K562 (cell line): ENCODE data around the gene TRAF3IP1. TPM values are rescaled to one million over a fixed set of nuclear protein-coding genes. Genes with fewer than 3 reads are reported as not detected.

ENCODE experiments used
- ATAC-seq: fragments of 200-7000 bp; cut with Tn5 transposase; 3 replicates; pipeline ENCODE4 v1.9.1; 2020; ENCODE audit warnings: moderate library complexity
- BruUV-seq: library from RNA; stranded (reverse); fragments of 400-500 nt; replicated peaks from 2 replicates; lab custom pipeline; 2021; lab: Mats Ljungman, UMichigan
- CTCF ChIA-PET: fragments of 300-600 bp; formaldehyde crosslinking; extraction: SDS; loops from one replicate; lab custom pipeline; 2021; ENCODE audit warnings: low intra/inter-chr PET ratio; lab: Yijun Ruan, JAX
- POLR2A ChIA-PET: fragments of 300-600, 350-650 bp; sonication (Branson Sonifier 250); formaldehyde crosslinking; extraction: SDS; loops from one replicate; lab custom pipeline; 2021; ENCODE audit warnings: antibody characterized with exemption, inconsistent platforms; lab: Yijun Ruan, JAX
- DNase-seq, 4 experiments: peaks; one replicate each; pipeline versions ENCODE4 v3.0.0 to v3.0.0-alpha.2; 2011 to 2018; ENCODE audit warnings: low spot score in 3 of 4, mixed read lengths in 3 of 4; ENCODE audit errors: extremely low read depth in 1 of 4
- FAIRE-seq: peaks from 2 replicates; lab custom pipeline; 2011; peaks lifted over from hg19 to GRCh38; lab: Jason Lieb, UNC
- H2AFZ ChIP-seq: 2 replicates; pipeline ENCODE4 v1.6.0; 2011; ENCODE audit warnings: low read depth, low read length, control low read depth, inconsistent platforms
- H3K27ac ChIP-seq: fragments of 200-600 bp; 3 replicates; pipeline ENCODE4 v1.8.0; 2011; ENCODE audit warnings: low read depth, mild to moderate bottlenecking, control low read depth, inconsistent platforms, low read length, moderate library complexity, mixed read lengths; ENCODE audit errors: extremely low read depth
- H3K27me3 ChIP-seq, 2 experiments: fragments of 300-600 bp in 1 of 2; 2 replicates in 1 of 2; 3 replicates in 1 of 2; pipeline versions ENCODE4 v1.6.0 to v1.8.0; 2011; ENCODE audit warnings: inconsistent platforms in 2 of 2, low read length in 2 of 2, mild to moderate bottlenecking in 1 of 2, mixed read lengths in 1 of 2, moderate library complexity in 1 of 2; ENCODE audit not compliant: control insufficient read depth in 2 of 2, insufficient read depth in 2 of 2
- H3K36me3 ChIP-seq: fragments of 300-600 bp; 3 replicates; pipeline ENCODE4 v1.8.0; 2011; ENCODE audit warnings: mild to moderate bottlenecking, low read length, inconsistent platforms; ENCODE audit not compliant: control insufficient read depth, insufficient read depth
- H3K4me1 ChIP-seq, 2 experiments: fragments of 200-600 bp in 1 of 2; replicated peaks in 1 of 2; 2 replicates in 1 of 2; 3 replicates in 1 of 2; pipeline versions ENCODE4 v1.5.1 to v1.8.0; 2011; ENCODE audit warnings: inconsistent platforms in 2 of 2, low read length in 2 of 2, mild to moderate bottlenecking in 1 of 2, mixed read lengths in 1 of 2, moderate library complexity in 1 of 2; ENCODE audit not compliant: control insufficient read depth in 2 of 2, insufficient read depth in 2 of 2
- H3K4me2 ChIP-seq: 2 replicates; pipeline ENCODE4 v1.6.1; 2011; ENCODE audit warnings: low read length, control low read depth, inconsistent platforms, mixed read lengths; ENCODE audit not compliant: insufficient read depth
- H3K4me3 ChIP-seq: fragments of 200-600 bp; sonication (generic), shearing (Covaris generic); 2 replicates; pipeline ENCODE4 v1.5.1; 2016; ENCODE audit warnings: control low read depth, inconsistent platforms
- H3K79me2 ChIP-seq: fragments of 200-600 bp; 3 replicates; pipeline ENCODE4 v1.8.0; 2011; ENCODE audit warnings: low read length, inconsistent platforms; ENCODE audit not compliant: control insufficient read depth, insufficient read depth
- H3K9ac ChIP-seq, 2 experiments: 2 replicates each; pipeline versions ENCODE4 v1.6.0 to v1.6.1; 2011; ENCODE audit warnings: low read depth in 2 of 2, low read length in 2 of 2, control low read depth in 1 of 2, inconsistent platforms in 1 of 2, mild to moderate bottlenecking in 1 of 2, mixed read lengths in 1 of 2; ENCODE audit not compliant: insufficient read depth in 1 of 2
- H3K9me1 ChIP-seq: one replicate; pipeline ENCODE4 v1.6.0; 2011; ENCODE audit warnings: inconsistent platforms, mild to moderate bottlenecking, low read length, moderate library complexity; ENCODE audit not compliant: control insufficient read depth, insufficient read depth
- H3K9me3 ChIP-seq: replicated peaks from 2 replicates; pipeline ENCODE4 v1.5.1; 2011; ENCODE audit warnings: low read depth, low read length, inconsistent platforms; ENCODE audit not compliant: control insufficient read depth, insufficient read depth
- H4K20me1 ChIP-seq: replicated peaks from 2 replicates; pipeline ENCODE4 v1.6.1; 2011; ENCODE audit warnings: low read length, inconsistent platforms, mixed read lengths; ENCODE audit not compliant: control insufficient read depth, insufficient read depth
- CEBPG ChIP-seq, 3 experiments: fragments of 200-800 bp in 1 of 3; sonication (Bioruptor generic) in 1 of 3; sonication (generic) in 1 of 3; formaldehyde crosslinking in 1 of 3; IDR thresholded peaks in 2 of 3; conservative IDR thresholded peaks in 1 of 3; 2 replicates each; pipeline versions ENCODE4 v1.6.1 to v1.8.0; 2016 to 2022; ENCODE audit warnings: missing compliant biosample characterization in 2 of 3, missing genetic modification characterization in 2 of 3, mild to moderate bottlenecking in 1 of 3, missing genetic modification reagents in 1 of 3
- GTF2E2 ChIP-seq: fragments of 200-800 bp; sonication (Bioruptor generic); IDR thresholded peaks from 2 replicates; pipeline ENCODE4 v1.6.1; 2016; ENCODE audit warnings: missing genetic modification characterization, missing compliant biosample characterization
- POU5F1 ChIP-seq: fragments of 150-350 bp; IDR thresholded peaks from 2 replicates; pipeline ENCODE4 v1.6.1; 2014; ENCODE audit warnings: borderline replicate concordance, low read length, low read depth, mild to moderate bottlenecking; ENCODE audit not compliant: partially characterized antibody
- PURB ChIP-seq: sonication (generic); formaldehyde crosslinking; IDR thresholded peaks from 2 replicates; pipeline ENCODE4 v1.9.0; 2021; ENCODE audit warnings: low read depth, mild to moderate bottlenecking, missing genetic modification reagents
- ZC3H8 ChIP-seq: fragments of 450-650 bp; IDR thresholded peaks from 2 replicates; pipeline ENCODE4 v1.6.1; 2017
- ZNF668 ChIP-seq: fragments of 250-450 bp; sonication (Bioruptor Pico); IDR thresholded peaks from 2 replicates; pipeline ENCODE4 v1.8.0; 2022; ENCODE audit warnings: mild to moderate bottlenecking, inconsistent platforms
- WGBS: fragments of 100-300 bp; shearing (Covaris generic); methylation state at CpG from one replicate; pipeline ENCODE4 v1.1.6; 2016; ENCODE audit warnings: low coverage, mixed read lengths; ENCODE audit not compliant: insufficient coverage; ENCODE audit errors: missing lambda C conversion rate; 5-methylcytosine and 5-hydroxymethylcytosine counted together
- in situ Hi-C: fragments of 300-500 bp; cut with MboI; formaldehyde crosslinking; loops from 4 replicates; pipeline ENCODE4 v1.15.0; 2018; ENCODE audit warnings: inconsistent platforms, mixed read lengths
- intact Hi-C: fragments of 100-400 bp; cut with micrococcal nuclease; formaldehyde crosslinking; loops from 2 replicates; pipeline ENCODE4 v1.14.2; 2022
- polyA plus RNA-seq, 8 experiments: library from polyadenylated mRNA; depleted of rRNA in 4 of 8; stranded (reverse) in 5 of 8; unstranded in 3 of 8; fragments of >200 nt; fragmentation: Nextera tagmentation in 2 of 8; fragmentation: Illumina TruSeq in 1 of 8; extraction: Ambion mirVana in 2 of 8; extraction: Trizol in 1 of 8; gene quantifications; 2 replicates each; pipeline versions ENCODE4 v1.2.1 to v1.2.3, GENCODE V29; 2011 to 2014; ENCODE audit warnings: inconsistent platforms in 1 of 8, missing spikeins in 1 of 8
- total RNA-seq, 7 experiments: library from RNA; depleted of rRNA in 6 of 7; stranded (reverse); fragments of >200 nt in 6 of 7; fragmentation: Illumina TruSeq in 2 of 7; extraction: Trizol in 2 of 7; gene quantifications; 2 replicates each; pipeline versions ENCODE4 v1.2.1 to v1.2.3, GENCODE V29; 2011 to 2021; ENCODE audit warnings: low replicate concordance in 1 of 7
- TF ChIP-seq, protein P1 (sequence below), 2 experiments: fragments of 450-650 bp in 1 of 2; sonication (generic) in 1 of 2; formaldehyde crosslinking; conservative IDR thresholded peaks; 2 replicates each; pipeline versions ENCODE4 v1.4.0 to v1.8.1; 2020 to 2022; ENCODE audit warnings: mild to moderate bottlenecking in 1 of 2, missing genetic modification reagents in 1 of 2
- TF ChIP-seq, protein P2 (sequence below): fragments of 250-450 bp; sonication (Bioruptor Pico); IDR thresholded peaks from 2 replicates; pipeline ENCODE4 v1.5.0; 2021

TRAF3IP1 gene
- total and polyA plus RNA-seq, 9 of the 15 experiments (the other 6 are each of a cell fraction or from before 2014, with no cell fraction given): 1.3 to 7.4 (median 3.4) TPM

DNA sequence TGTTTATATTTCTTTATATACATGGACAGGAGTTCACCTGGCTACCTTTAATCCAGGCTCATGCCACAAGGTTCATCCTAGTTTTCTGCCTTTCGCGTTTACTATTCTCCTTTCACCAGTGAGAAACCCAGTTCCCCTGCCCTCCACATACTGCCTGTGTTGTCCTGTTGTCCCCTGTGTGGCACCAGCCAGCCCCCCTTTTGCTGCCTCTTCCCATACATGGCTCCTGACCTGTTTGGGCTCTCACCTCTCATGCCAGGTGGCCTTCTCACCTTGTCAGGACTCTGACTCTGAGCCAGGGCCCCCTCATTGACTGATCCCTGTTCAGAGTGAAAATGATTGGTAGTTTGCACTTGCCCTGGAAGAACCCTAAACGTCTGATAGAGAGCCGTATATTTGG, 120.0 kb downstream of the TRAF3IP1 start:
- in situ Hi-C loops: no loop called here
- Histone ChIP-seq H3K4me1 (peaks cover 3 to 9% of the 10 kb centered on the region in 2 experiments; a peak in 4 of 5 replicates), H3K79me2 (peaks cover 77% of the 10 kb centered on the region), H4K20me1 (peaks cover 15% of the 10 kb centered on the region; the same call in 1 of the 2 replicates), H3K36me3 (peaks cover 81% of the 10 kb centered on the region; the same call in 2 of the 3 replicates), H3K4me2 (no peak overlapping the region), H3K9me3 (no peaks in the 10 kb centered on the region), H3K27me3 (no peaks in the 10 kb centered on the region), H3K9ac (no peak overlapping the region), H3K27ac (no peak overlapping the region), H2AFZ (no peak overlapping the region), H3K4me3 (no peak overlapping the region), H3K9me1 (peaks cover 2% of the 10 kb centered on the region)
- no peak for FAIRE-seq
- POLR2A ChIA-PET: interaction anchor here (0.6 to 1.2 kb wide), 3 partner anchors 9 to 42 kb away, joined by 3 read pairs; no protein-coding TSS in a partner anchor
- TF ChIP-seq ZC3H8: no peak
- TF ChIP-seq, protein P1, sequence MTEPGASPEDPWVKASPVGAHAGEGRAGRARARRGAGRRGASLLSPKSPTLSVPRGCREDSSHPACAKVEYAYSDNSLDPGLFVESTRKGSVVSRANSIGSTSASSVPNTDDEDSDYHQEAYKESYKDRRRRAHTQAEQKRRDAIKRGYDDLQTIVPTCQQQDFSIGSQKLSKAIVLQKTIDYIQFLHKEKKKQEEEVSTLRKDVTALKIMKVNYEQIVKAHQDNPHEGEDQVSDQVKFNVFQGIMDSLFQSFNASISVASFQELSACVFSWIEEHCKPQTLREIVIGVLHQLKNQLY (CRISPR knock-in tag; conservative IDR thresholded peaks at IDR 0.05): no peak
- TF ChIP-seq ZNF668 (CRISPR knock-in tag): no peak
- no peak for TF ChIP-seq PURB
- no peak for TF ChIP-seq CEBPG (CRISPR knock-in tag; IDR thresholded peaks at IDR 0.05)
- no peak for TF ChIP-seq CEBPG (tag; conservative IDR thresholded peaks at IDR 0.05 in 1 of 2, IDR thresholded peaks at IDR 0.05 in 1 of 2)
- no peak for TF ChIP-seq GTF2E2 (tag)
- no peak for TF ChIP-seq POU5F1
- TF ChIP-seq, protein P2, sequence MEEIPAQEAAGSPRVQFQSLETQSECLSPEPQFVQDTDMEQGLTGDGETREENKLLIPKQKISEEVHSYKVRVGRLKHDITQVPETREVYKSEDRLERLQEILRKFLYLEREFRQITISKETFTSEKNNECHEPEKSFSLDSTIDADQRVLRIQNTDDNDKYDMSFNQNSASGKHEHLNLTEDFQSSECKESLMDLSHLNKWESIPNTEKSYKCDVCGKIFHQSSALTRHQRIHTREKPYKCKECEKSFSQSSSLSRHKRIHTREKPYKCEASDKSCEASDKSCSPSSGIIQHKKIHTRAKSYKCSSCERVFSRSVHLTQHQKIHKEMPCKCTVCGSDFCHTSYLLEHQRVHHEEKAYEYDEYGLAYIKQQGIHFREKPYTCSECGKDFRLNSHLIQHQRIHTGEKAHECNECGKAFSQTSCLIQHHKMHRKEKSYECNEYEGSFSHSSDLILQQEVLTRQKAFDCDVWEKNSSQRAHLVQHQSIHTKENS (CRISPR knock-in tag): no peak
- intact Hi-C loops: no loop called here
- BruUV-seq: no TSS peak
- no peak for DNase-seq
- CTCF ChIA-PET: no interaction called here
- no peak for ATAC-seq
- WGBS: 48% methylated on average over 4 of the region's 4 CpGs
